Panc1 (cell line): Measurements from ENCODE around the gene AOAH. TPM values are rescaled to one million over a fixed set of nuclear protein-coding genes. Genes with fewer than 3 reads are reported as not detected.

Source experiments
- ATAC-seq: fragments of 200-7000 bp; cut with Tn5 transposase; 2 replicates; pipeline ENCODE4 v1.9.1; 2020; ENCODE audit warnings: mild to moderate bottlenecking, moderate library complexity
- BruUV-seq: library from RNA; stranded (reverse); fragments of 400-500 nt; replicated peaks from 2 replicates; lab custom pipeline; 2021; lab: Mats Ljungman, UMichigan
- CTCF ChIA-PET: fragments of 300-600 bp; sonication (Branson Sonifier 250); formaldehyde crosslinking; loops from one replicate; lab custom pipeline; 2022; ENCODE audit warnings: antibody characterized with exemption; lab: Charles Lee
- POLR2A ChIA-PET: fragments of 300-600 bp; sonication (Branson Sonifier 250); formaldehyde crosslinking; loops from one replicate; lab custom pipeline; 2022; ENCODE audit warnings: antibody characterized with exemption; lab: Charles Lee
- DNase-seq: peaks from one replicate; pipeline ENCODE4 v3.0.0-alpha.2; 2010; ENCODE audit warnings: low read depth, low spot score
- H3K27ac ChIP-seq: 2 replicates; pipeline ENCODE4 v1.5.1; 2011; ENCODE audit warnings: mild to moderate bottlenecking, low read length, inconsistent platforms
- H3K27me3 ChIP-seq: fragments of 200-500 bp; sonication (Bioruptor generic); 2 replicates; pipeline ENCODE4 v1.6.0; 2014; ENCODE audit warnings: low read length, inconsistent platforms; ENCODE audit not compliant: control insufficient read depth, insufficient read depth
- H3K36me3 ChIP-seq: fragments of 200-500 bp; sonication (Bioruptor generic); 2 replicates; pipeline ENCODE4 v1.5.1; 2014; ENCODE audit warnings: inconsistent platforms, mild to moderate bottlenecking, low read length, moderate library complexity; ENCODE audit not compliant: control insufficient read depth, insufficient read depth
- H3K4me1 ChIP-seq: 2 replicates; pipeline ENCODE4 v1.5.1; 2011; ENCODE audit warnings: inconsistent platforms, mild to moderate bottlenecking, low read length, moderate library complexity; ENCODE audit not compliant: control insufficient read depth, insufficient read depth
- H3K4me3 ChIP-seq, 2 experiments: 2 replicates each; pipeline ENCODE4 v1.5.1; 2011 to 2012; ENCODE audit warnings: low read depth in 2 of 2, low read length in 2 of 2, mild to moderate bottlenecking in 2 of 2, inconsistent platforms in 1 of 2, moderate library complexity in 1 of 2
- H3K9me3 ChIP-seq: fragments of 200-500 bp; sonication (Bioruptor generic); 2 replicates; pipeline ENCODE4 v1.5.1; 2014; ENCODE audit warnings: low read depth, mild to moderate bottlenecking, inconsistent platforms, low read length, moderate library complexity; ENCODE audit not compliant: control insufficient read depth, insufficient read depth
- POLR2AphosphoS5 ChIP-seq: IDR thresholded peaks from 2 replicates; pipeline ENCODE4 v1.6.1; 2012; ENCODE audit warnings: mild to moderate bottlenecking, low read depth, low read length, moderate library complexity
- SIN3A ChIP-seq: IDR thresholded peaks from 2 replicates; pipeline ENCODE4 v1.6.1; 2012; ENCODE audit warnings: low read depth, mild to moderate bottlenecking, low read length, moderate library complexity, borderline replicate concordance; ENCODE audit not compliant: insufficient read depth
- TCF7L2 ChIP-seq: IDR thresholded peaks from 2 replicates; pipeline ENCODE4 v1.6.1; 2011; ENCODE audit warnings: mild to moderate bottlenecking, low read depth, low read length, inconsistent platforms
- in situ Hi-C: cut with HindIII; loops from 2 replicates; pipeline ENCODE4 v1.10.0; 2016; ENCODE audit warnings: low sequenced_read_pairs, low pct_unique_long_range_greater_than_20kb
- intact Hi-C: fragments of 100-400 bp; cut with micrococcal nuclease; formaldehyde crosslinking; loops from one replicate; pipeline ENCODE4 v1.10.0; 2022; ENCODE audit not compliant: unreplicated experiment
- total RNA-seq: library from RNA; stranded (reverse); gene quantifications from one replicate; pipeline ENCODE4 v1.2.1, GENCODE V29; 2021; ENCODE audit not compliant: unreplicated experiment
- TF ChIP-seq, protein P1 (sequence below): fragments of 450-650 bp; IDR thresholded peaks from 2 replicates; pipeline ENCODE4 v1.5.1; 2017; ENCODE audit warnings: mild to moderate bottlenecking
- TF ChIP-seq, protein P2 (sequence below), 2 experiments: IDR thresholded peaks; 2 replicates each; pipeline ENCODE4 v1.6.1; 2011 to 2012; ENCODE audit warnings: low read depth in 2 of 2, control low read depth in 1 of 2, low read length in 1 of 2, mild to moderate bottlenecking in 1 of 2, moderate library complexity in 1 of 2; ENCODE audit not compliant: insufficient read depth in 1 of 2

Gene AOAH
- total RNA-seq, 1 experiment from 2014 or later, result 0.31 TPM

DNA sequence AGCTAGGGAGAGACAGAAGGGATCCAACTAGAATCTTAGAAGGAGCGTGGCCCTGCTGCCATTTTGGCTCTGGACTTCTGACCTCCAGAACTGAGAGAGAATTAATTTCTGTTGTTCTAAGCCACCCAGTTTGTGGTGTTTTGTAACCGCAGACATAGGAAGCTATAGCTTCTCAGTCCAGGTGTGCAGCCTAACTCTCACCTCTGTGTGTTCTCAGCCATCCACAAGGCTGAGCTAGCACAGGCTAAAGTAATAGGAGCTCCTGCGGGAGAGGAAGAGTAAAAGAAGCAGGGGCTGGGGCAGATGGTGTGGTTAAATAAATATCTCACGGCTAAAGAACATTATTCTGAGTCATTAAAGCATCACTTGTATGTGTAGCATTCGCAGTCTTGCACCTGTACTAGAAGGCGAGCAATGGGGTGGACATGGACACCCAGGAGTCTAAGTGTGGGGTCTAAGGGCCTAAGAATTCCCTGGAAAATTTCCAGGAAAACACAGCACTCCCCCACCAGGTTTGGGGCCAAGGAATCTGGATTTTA lies 94.1 kb downstream of the AOAH start:
- in situ Hi-C loops (no loop called here), intact Hi-C loops (no loop called here)
- ChIA-PET CTCF (no interaction called here), POLR2A (no interaction called here)
- BruUV-seq, result no TSS peak
- H3K9me3 ChIP-seq, result no peaks in the 10 kb centered on the region
- DNase-seq (no peak), ATAC-seq (no peak)
- no peak overlapping the region for H3K4me3 ChIP-seq
- no peaks in the 10 kb centered on the region for H3K27me3 ChIP-seq
- no peaks in the 10 kb centered on the region for H3K4me1 ChIP-seq
- H3K27ac ChIP-seq, result no peak overlapping the region
- TF ChIP-seq TCF7L2 (no peak), POLR2AphosphoS5 (no peak), SIN3A (no peak)
- TF ChIP-seq, protein P1, sequence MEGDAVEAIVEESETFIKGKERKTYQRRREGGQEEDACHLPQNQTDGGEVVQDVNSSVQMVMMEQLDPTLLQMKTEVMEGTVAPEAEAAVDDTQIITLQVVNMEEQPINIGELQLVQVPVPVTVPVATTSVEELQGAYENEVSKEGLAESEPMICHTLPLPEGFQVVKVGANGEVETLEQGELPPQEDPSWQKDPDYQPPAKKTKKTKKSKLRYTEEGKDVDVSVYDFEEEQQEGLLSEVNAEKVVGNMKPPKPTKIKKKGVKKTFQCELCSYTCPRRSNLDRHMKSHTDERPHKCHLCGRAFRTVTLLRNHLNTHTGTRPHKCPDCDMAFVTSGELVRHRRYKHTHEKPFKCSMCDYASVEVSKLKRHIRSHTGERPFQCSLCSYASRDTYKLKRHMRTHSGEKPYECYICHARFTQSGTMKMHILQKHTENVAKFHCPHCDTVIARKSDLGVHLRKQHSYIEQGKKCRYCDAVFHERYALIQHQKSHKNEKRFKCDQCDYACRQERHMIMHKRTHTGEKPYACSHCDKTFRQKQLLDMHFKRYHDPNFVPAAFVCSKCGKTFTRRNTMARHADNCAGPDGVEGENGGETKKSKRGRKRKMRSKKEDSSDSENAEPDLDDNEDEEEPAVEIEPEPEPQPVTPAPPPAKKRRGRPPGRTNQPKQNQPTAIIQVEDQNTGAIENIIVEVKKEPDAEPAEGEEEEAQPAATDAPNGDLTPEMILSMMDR, result no peak
- TF ChIP-seq, protein P2, sequence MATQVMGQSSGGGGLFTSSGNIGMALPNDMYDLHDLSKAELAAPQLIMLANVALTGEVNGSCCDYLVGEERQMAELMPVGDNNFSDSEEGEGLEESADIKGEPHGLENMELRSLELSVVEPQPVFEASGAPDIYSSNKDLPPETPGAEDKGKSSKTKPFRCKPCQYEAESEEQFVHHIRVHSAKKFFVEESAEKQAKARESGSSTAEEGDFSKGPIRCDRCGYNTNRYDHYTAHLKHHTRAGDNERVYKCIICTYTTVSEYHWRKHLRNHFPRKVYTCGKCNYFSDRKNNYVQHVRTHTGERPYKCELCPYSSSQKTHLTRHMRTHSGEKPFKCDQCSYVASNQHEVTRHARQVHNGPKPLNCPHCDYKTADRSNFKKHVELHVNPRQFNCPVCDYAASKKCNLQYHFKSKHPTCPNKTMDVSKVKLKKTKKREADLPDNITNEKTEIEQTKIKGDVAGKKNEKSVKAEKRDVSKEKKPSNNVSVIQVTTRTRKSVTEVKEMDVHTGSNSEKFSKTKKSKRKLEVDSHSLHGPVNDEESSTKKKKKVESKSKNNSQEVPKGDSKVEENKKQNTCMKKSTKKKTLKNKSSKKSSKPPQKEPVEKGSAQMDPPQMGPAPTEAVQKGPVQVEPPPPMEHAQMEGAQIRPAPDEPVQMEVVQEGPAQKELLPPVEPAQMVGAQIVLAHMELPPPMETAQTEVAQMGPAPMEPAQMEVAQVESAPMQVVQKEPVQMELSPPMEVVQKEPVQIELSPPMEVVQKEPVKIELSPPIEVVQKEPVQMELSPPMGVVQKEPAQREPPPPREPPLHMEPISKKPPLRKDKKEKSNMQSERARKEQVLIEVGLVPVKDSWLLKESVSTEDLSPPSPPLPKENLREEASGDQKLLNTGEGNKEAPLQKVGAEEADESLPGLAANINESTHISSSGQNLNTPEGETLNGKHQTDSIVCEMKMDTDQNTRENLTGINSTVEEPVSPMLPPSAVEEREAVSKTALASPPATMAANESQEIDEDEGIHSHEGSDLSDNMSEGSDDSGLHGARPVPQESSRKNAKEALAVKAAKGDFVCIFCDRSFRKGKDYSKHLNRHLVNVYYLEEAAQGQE (IDR thresholded peaks at IDR 0.05; ENCODE audit: insufficient read depth in 1 of 2, low read depth in 2 of 2, low read length in 1 of 2), result no peak
- H3K36me3 ChIP-seq, result no peaks in the 10 kb centered on the region

- Histone ChIP-seq H3K27ac (no peak overlapping the region), H3K36me3 (no peaks in the 10 kb centered on the region), H3K27me3 (no peaks in the 10 kb centered on the region), H3K4me1 (no peaks in the 10 kb centered on the region), H3K9me3 (no peaks in the 10 kb centered on the region), H3K4me3 (no peak overlapping the region)
- TF ChIP-seq, protein P1, result no peak
- no peak for TF ChIP-seq TCF7L2
- no peak for TF ChIP-seq SIN3A
- TF ChIP-seq, protein P2 (IDR thresholded peaks at IDR 0.05; ENCODE audit: insufficient read depth in 1 of 2, low read depth in 2 of 2, low read length in 1 of 2), result no peak
- TF ChIP-seq POLR2AphosphoS5, result no peak
- ChIA-PET CTCF (no interaction called here), POLR2A (no interaction called here)
- BruUV-seq, result no TSS peak
- in situ Hi-C loops (no loop called here), intact Hi-C loops (no loop called here)
- DNase-seq (no peak), ATAC-seq (no peak)
These were observed 94.9 kb downstream of the AOAH start for GRCh38 chr7:36629351-36629750.
